Tibial nerve (tissue), 4 donors: ENCODE data around the gene PRDM10. TPM values are rescaled to one million over a fixed set of nuclear protein-coding genes. Genes with fewer than 3 reads are reported as not detected.
A peak's percentile ranks its signal among the peaks of the same experiment; 100 is the strongest.

Source experiments
- DNase-seq, 2 donors: peaks; one replicate each; pipeline ENCODE4 v3.0.0-alpha.2; 2019; ENCODE audit warnings: low spot score in 2 of 2
- H3K27ac ChIP-seq, 4 donors: fragments of 200-600 bp; sonication (generic) in 3 of 4; one replicate each; pipeline ENCODE4 v1.5.1; 2017 to 2019; ENCODE audit warnings: mild to moderate bottlenecking in 1 of 4
- H3K27me3 ChIP-seq, 2 donors: fragments of 200-600 bp; sonication (generic) in 1 of 2; one replicate each; pipeline versions ENCODE4 v1.5.1 to v1.6.0; 2017 to 2019
- H3K36me3 ChIP-seq, 3 donors: fragments of 200-600 bp; sonication (generic); one replicate each; pipeline ENCODE4 v1.5.1; 2018 to 2019
- H3K4me1 ChIP-seq, 4 donors: fragments of 200-600 bp; sonication (generic) in 3 of 4; one replicate each; pipeline ENCODE4 v1.5.1; 2017 to 2019
- H3K4me3 ChIP-seq, 4 donors: fragments of 200-600 bp; sonication (generic) in 3 of 4; one replicate each; pipeline ENCODE4 v1.5.1; 2017 to 2019; ENCODE audit warnings: mild to moderate bottlenecking in 1 of 4, moderate library complexity in 1 of 4
- H3K9me3 ChIP-seq, 4 donors: fragments of 200-600 bp; sonication (generic) in 3 of 4; one replicate each; pipeline ENCODE4 v1.5.1; 2017 to 2019
- EP300 ChIP-seq, 2 donors: sonication (generic); formaldehyde crosslinking; IDR thresholded peaks; one replicate each; pipeline ENCODE4 v1.6.1; 2017; ENCODE audit warnings: antibody characterized with exemption in 2 of 2, mild to moderate bottlenecking in 1 of 2
- POLR2A ChIP-seq, 2 donors: fragments of 450-650 bp; IDR thresholded peaks; one replicate each; pipeline ENCODE4 v1.6.1; 2017; ENCODE audit warnings: antibody characterized with exemption in 2 of 2, mild to moderate bottlenecking in 2 of 2, moderate library complexity in 2 of 2
- whole genome bisulfite sequencing, 2 donors: methylation state at CpG; one replicate each; pipeline ENCODE4 v1.1.5; 2018; 5-methylcytosine and 5-hydroxymethylcytosine counted together
- total RNA-seq, 4 donors: library from RNA; depleted of rRNA; stranded (reverse); fragments of >200 nt; gene quantifications; one replicate each; pipeline ENCODE4 v1.1.0, GENCODE V29; 2016
- TF ChIP-seq, protein P1 (sequence below), 5 experiments: fragments of 200-600 bp in 3 of 5; fragments of 450-650 bp in 2 of 5; sonication (generic) in 3 of 5; IDR thresholded peaks; one replicate each; pipeline ENCODE4 v1.5.1; 2016 to 2019; ENCODE audit warnings: antibody characterized with exemption in 5 of 5, mild to moderate bottlenecking in 3 of 5, moderate library complexity in 2 of 5

The PRDM10 gene
- total RNA-seq, 4 donors from 2014 or later = 9.2 to 23.1 (median 11.0) TPM

- Histone ChIP-seq H3K4me1 (peaks cover 0 to 22% (median 8%) of the 10 kb centered on the region in 4 donors), H3K27me3 (no peaks in the 10 kb centered on the region), H3K27ac (peak overlapping the region; percentile 72 to 93 (median 82)), H3K36me3 (peaks cover 0 to 49% (median 0%) of the 10 kb centered on the region in 3 donors), H3K9me3 (no peaks in the 10 kb centered on the region), H3K4me3 (peak overlapping the region; percentile 87 to 97 (median 91))
- no peak for DNase-seq
- WGBS, 2 donors = 21 to 23% methylated on average over 13 of the region's 13 CpGs
- TF ChIP-seq, protein P1, sequence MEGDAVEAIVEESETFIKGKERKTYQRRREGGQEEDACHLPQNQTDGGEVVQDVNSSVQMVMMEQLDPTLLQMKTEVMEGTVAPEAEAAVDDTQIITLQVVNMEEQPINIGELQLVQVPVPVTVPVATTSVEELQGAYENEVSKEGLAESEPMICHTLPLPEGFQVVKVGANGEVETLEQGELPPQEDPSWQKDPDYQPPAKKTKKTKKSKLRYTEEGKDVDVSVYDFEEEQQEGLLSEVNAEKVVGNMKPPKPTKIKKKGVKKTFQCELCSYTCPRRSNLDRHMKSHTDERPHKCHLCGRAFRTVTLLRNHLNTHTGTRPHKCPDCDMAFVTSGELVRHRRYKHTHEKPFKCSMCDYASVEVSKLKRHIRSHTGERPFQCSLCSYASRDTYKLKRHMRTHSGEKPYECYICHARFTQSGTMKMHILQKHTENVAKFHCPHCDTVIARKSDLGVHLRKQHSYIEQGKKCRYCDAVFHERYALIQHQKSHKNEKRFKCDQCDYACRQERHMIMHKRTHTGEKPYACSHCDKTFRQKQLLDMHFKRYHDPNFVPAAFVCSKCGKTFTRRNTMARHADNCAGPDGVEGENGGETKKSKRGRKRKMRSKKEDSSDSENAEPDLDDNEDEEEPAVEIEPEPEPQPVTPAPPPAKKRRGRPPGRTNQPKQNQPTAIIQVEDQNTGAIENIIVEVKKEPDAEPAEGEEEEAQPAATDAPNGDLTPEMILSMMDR (IDR thresholded peaks at IDR 0.05) = no peak
- no peak for TF ChIP-seq EP300 (IDR thresholded peaks at IDR 0.05)
- no peak for TF ChIP-seq POLR2A (IDR thresholded peaks at IDR 0.05)
Observed at GRCh38 chr11:129894278-129895125, 108.1 kb downstream of the PRDM10 start.

GRCh38 chr11:129888451-129888850 lies 114.2 kb downstream of the PRDM10 start:
- TF ChIP-seq, protein P1 (IDR thresholded peaks at IDR 0.05) = no peak
- TF ChIP-seq EP300 (IDR thresholded peaks at IDR 0.05) (no peak), POLR2A (IDR thresholded peaks at IDR 0.05) (no peak)
- H3K36me3 ChIP-seq = peaks cover 4 to 97% (median 31%) of the 10 kb centered on the region in 3 donors
- 87 to 88% methylated on average over 5 of the region's 5 CpGs for WGBS, 2 donors
- peaks cover 0 to 3% (median 0%) of the 10 kb centered on the region in 4 donors for H3K4me1 ChIP-seq
- no peaks in the 10 kb centered on the region for H3K9me3 ChIP-seq
- no peaks in the 10 kb centered on the region for H3K27me3 ChIP-seq
- no peak overlapping the region for H3K4me3 ChIP-seq
- DNase-seq = no peak
- no peak overlapping the region for H3K27ac ChIP-seq

GRCh38 chr11:129885381-129885780 lies 117.3 kb downstream of the PRDM10 start:
- Histone ChIP-seq H3K4me1 (no peaks in the 10 kb centered on the region), H3K4me3 (no peak overlapping the region), H3K27ac (no peak overlapping the region), H3K27me3 (no peaks in the 10 kb centered on the region), H3K9me3 (no peaks in the 10 kb centered on the region), H3K36me3 (peaks cover 4 to 100% (median 52%) of the 10 kb centered on the region in 3 donors)
- 96 to 97% methylated on average over 12 of the region's 12 CpGs for WGBS, 2 donors
- TF ChIP-seq, protein P1 (IDR thresholded peaks at IDR 0.05) = no peak
- no peak for TF ChIP-seq EP300 (IDR thresholded peaks at IDR 0.05)
- TF ChIP-seq POLR2A (IDR thresholded peaks at IDR 0.05) = no peak
- no peak for DNase-seq

GRCh38 chr11:129884581-129884980 lies 118.1 kb downstream of the PRDM10 start:
- no peaks in the 10 kb centered on the region for H3K27me3 ChIP-seq
- TF ChIP-seq EP300 (IDR thresholded peaks at IDR 0.05) (no peak), POLR2A (IDR thresholded peaks at IDR 0.05) (no peak)
- TF ChIP-seq, protein P1 (IDR thresholded peaks at IDR 0.05) = no peak
- 88 to 95% methylated on average over 8 of the region's 8 CpGs for WGBS, 2 donors
- H3K4me1 ChIP-seq = no peaks in the 10 kb centered on the region
- no peaks in the 10 kb centered on the region for H3K9me3 ChIP-seq
- no peak overlapping the region for H3K4me3 ChIP-seq
- peaks cover 4 to 100% (median 60%) of the 10 kb centered on the region in 3 donors for H3K36me3 ChIP-seq
- no peak for DNase-seq
- H3K27ac ChIP-seq = no peak overlapping the region

GRCh38 chr11:129881570-129882170 lies 121.0 kb downstream of the PRDM10 start:
- H3K4me3 ChIP-seq = no peak overlapping the region
- no peak for DNase-seq
- H3K4me1 ChIP-seq = no peaks in the 10 kb centered on the region
- no peaks in the 10 kb centered on the region for H3K27me3 ChIP-seq
- WGBS, 2 donors = 73 to 77% methylated on average over 9 of the region's 9 CpGs
- peaks cover 4 to 100% (median 61%) of the 10 kb centered on the region in 3 donors for H3K36me3 ChIP-seq
- H3K27ac ChIP-seq = no peak overlapping the region
- no peaks in the 10 kb centered on the region for H3K9me3 ChIP-seq
- no peak for TF ChIP-seq POLR2A (IDR thresholded peaks at IDR 0.05)
- TF ChIP-seq EP300 (IDR thresholded peaks at IDR 0.05) = no peak
- TF ChIP-seq, protein P1 (IDR thresholded peaks at IDR 0.05) = peak in 2 of 5 experiments; percentile 15 to 26
